HG03457 (cell line): ENCODE data around the gene TTC4.

ENCODE experiments used
- ATAC-seq: cut with Tn5 transposase; IDR thresholded peaks from one replicate; pipeline ENCODE4 v1.9.1; 2021; ENCODE audit warnings: moderate number of reproducible peaks; ENCODE audit not compliant: unreplicated experiment

Gene TTC4

DNA sequence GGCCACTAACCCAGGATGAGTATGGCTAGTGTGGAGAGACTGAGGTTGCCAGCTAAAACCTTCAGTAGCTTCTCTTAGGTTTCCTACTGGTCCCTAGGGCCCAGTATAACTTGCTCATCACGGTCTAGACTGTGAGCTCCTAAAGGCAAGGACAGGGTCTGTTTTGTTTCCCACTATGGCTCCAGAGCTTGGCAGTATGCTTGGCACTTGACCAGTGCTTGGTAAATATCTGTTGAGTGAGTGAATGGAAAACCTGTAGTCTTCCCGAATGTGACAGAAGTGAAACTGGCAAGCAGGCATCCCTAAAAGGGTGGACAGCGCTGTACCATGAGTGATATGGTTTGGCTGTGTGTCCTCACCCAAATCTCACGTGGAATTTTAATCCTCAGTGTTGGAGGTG, 61.8 kb downstream of the TTC4 start:
- ATAC-seq, result no peak

DNA sequence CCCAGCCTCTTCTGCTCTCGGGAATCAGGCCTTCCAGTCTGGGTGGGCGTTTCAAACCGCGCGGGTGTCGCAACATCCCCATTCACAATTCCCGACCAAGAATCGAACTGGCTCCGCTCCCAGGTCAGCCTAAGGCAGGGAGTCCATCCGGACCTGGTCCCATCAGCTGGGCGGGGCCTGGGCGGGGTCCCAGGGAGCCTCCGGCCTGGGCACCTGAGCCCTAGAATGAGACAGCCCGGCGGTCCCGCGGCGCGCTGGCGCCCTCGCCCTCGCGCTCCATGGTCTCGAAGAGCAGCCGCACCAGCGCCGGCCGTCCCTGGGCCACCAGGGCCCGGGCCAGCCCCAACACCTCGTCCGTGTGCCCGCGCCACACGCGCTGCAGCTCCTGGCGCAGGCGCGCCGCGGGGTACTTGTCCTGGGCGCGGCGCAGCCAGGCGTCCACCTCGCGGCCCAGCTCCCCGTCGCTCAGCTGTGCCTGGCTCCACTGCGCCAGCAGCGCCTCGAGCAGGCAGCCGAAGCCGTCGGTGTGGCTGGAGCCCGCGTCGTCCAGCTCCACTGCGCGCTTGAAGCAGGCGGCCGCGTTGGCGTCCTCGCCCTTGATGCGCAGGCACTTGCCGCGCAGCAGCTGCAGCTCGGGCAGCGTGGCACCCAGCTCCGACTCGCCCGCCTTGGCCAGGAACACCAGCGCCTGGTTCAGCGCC, 65.5 kb downstream of the TTC4 start:
- no peak for ATAC-seq

DNA sequence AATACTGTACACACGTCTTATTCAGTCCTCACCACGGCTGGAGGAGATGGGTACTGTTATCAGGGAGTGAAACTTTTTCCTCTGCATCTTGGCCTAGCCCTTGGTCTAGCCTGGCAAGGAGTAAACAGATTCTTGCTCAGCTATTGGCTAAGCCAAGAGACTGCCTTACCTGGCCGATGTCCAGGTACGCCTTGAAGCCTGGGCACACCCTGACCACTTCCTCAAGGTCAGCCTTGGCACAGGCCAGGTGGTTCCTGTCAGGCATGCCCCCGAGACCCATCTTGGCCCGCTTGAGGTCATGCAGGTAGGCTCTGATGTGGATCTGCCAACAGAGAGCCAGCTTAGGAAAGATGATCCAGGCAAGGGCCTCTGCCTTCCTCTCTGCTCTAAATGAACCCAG, 66.5 kb downstream of the TTC4 start:
- ATAC-seq, result no peak

DNA sequence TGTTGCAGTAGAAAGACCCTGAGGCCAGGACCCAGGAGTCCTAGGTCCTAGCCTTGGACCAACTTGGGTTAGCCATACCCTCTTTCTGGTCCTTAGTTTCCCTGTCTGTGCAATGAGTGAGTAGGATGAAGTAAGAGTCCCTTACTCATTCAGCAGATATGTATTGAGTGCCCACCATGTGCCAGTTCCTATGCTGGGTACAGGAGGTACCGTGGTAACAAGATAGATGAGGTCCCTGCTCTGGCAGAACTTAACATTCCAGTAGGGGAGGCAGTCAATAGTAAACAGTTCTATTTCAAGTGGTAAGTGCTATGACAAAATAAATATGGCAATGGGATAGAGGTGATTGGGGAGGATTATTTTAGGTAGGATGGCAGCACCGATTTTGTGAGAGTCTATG, 66.9 kb downstream of the TTC4 start:
- no peak for ATAC-seq

DNA sequence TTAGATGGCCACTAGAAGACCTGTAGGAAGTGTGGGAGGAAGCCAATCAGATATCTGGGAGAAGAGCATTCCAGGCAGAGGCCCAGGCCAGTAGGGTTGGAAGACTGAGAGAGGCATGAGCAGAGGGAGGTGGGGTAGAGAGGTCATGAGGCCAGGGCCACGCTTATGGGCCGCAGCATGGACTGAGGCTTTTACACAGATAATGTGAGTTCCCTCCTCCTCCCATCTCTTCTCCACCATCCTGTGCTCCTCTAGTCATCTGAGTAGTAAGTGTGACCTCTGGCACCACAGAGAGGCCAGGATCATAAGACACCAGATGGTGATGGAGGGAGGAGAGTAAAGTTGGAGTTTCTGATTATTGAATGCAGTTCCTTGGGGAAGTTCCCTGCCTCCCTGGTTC, 68.4 kb downstream of the TTC4 start:
- no peak for ATAC-seq

DNA sequence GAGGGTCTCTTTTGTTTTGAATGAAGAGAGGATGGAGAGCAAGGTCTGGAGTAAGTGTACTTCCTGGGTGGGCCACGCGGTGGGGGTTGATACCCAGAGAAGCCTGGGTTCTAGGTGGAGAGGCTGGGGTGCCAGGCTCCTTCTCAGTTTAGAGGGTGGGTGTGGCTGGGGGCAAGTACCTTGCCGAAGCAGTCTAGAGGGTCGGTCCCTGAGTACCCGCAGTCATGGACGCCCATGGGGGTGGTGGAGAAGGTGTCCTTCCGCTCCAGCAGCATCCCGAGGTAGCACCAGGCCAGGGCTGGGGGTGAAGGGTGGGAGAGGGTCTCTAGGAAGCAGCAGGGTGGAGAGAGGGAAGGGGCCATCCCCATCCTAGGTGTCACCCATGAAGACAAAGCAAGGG, 71.1 kb downstream of the TTC4 start:
- no peak for ATAC-seq

DNA sequence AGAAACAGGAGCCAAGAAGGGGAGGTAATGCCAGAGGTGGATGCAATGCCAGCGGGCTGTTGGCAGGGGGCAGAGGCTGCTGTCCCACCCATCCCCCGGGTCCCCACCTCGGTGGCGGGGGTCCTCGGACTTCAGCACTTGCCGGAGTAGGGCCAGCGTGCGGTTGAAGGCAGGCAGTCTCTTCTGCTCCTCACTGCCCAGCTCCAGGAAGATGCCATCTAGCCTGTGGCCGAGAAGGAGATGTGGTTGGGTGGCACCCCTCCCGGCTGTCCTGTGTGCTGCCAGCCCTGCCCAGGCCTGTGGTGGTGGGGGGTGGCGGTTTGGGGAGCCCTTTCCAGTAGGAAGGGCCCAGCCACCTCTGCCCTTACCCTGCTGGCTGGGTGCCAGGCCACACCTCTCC, 71.9 kb downstream of the TTC4 start:
- no peak for ATAC-seq

DNA sequence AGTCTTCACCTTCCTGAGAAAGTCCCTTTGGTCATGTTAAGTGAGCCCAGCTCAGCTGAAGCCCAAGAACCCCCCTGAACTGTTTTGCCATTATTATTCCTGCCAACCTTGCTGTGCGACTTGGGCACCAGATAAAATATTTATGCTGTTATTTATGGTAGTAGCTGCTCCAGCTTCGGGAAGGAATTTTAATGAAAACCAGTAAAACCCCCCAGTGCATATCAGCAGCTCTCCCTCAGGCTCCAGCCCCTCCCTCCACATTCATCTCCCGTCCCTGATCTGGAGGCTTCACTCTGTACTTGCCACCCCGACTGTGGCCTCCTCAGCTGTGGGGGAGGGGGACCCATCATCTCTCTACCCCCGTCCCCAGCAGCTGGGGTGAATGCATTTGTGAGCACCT, 72.8 kb downstream of the TTC4 start:
- no peak for ATAC-seq

DNA sequence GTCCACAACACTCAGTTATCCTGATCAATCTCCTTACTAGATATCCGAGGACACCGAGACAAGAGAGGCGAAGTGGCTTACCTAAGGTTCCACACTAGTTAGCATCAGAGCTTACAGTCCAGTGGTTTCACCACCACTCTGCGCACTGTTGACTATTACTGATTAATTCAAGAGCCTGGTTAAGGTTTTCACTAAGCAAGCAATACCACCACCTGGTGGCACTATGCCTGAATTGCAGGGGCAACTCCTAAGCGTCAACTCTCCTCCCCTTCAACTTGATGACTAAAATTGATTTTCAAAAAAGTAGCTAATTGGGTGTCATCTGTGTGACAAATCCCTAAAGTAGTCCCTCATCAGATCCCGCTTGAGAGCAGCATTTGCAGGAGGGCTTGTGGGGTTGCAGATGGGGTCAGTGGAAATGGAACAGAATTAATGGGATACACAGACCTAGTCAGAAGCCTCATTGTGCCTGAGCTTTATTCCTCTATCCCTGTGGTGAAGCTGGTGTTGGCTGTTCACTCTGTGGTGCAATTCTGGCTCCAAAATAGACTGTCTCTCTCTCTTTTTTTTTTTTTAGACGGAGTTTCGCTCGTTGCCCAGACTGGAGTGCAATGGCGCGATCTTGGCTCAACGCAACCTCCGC, 76.3 kb downstream of the TTC4 start:
- ATAC-seq, result no peak
